ENCODE data around the gene DYNC1I1. TPM values are rescaled to one million over a fixed set of nuclear protein-coding genes. Genes with fewer than 3 reads are reported as not detected.

Gene DYNC1I1
- total RNA-seq, 1 experiment from 2014 or later = 3.2 TPM

- H3K27me3 Mint-ChIP-seq (ENCODE audit: low read depth) = no peaks in the 10 kb centered on the region
- H2BK5ac ChIP-seq (ENCODE audit: insufficient read length, low read length) = no peak overlapping the region
- WGBS (ENCODE audit: extremely low coverage, insufficient read length, low lambda C conversion rate) = no CpG with 5 or more reads among the region's 3 CpGs
- no peak overlapping the region for H4K91ac ChIP-seq (ENCODE audit: insufficient read length, low read depth, low read length)
- H3K4me3 Mint-ChIP-seq = no peak overlapping the region
- H3K4me2 ChIP-seq (ENCODE audit: insufficient read depth, insufficient read length, low read length) = no peak overlapping the region
- H2BK15ac ChIP-seq (ENCODE audit: low read depth, low read length) = no peak overlapping the region
- H4K5ac ChIP-seq (ENCODE audit: insufficient read length, low read depth, low read length) = no peak overlapping the region
- H3K36me3 Mint-ChIP-seq (ENCODE audit: insufficient read depth in 1 of 3, low read depth in 3 of 3) = no peaks in the 10 kb centered on the region
- H2AK5ac ChIP-seq (ENCODE audit: insufficient read length, low read length) = no peak overlapping the region
- H3K9me3 ChIP-seq (ENCODE audit: control insufficient read depth, low read depth, low read length) = no peaks in the 10 kb centered on the region
- no peak overlapping the region for H4K8ac ChIP-seq (replicated peaks; ENCODE audit: insufficient read length, low read depth, low read length)
- H2BK12ac ChIP-seq (ENCODE audit: insufficient read length, low read depth, low read length) = no peak overlapping the region
- H3K4me1 Mint-ChIP-seq = peaks cover 2 to 4% of the 10 kb centered on the region in 2 experiments; a peak in 1 of 4 replicates
- H3K27ac Mint-ChIP-seq = no peak overlapping the region
- H3K18ac ChIP-seq (ENCODE audit: insufficient read length, low read depth, low read length) = no peak overlapping the region
- TF ChIP-seq CTCF (conservative IDR thresholded peaks at IDR 0.05) = no peak
- H3K23me2 ChIP-seq (ENCODE audit: insufficient read length, low read depth, low read length, poor library complexity, severe bottlenecking) = no peaks in the 10 kb centered on the region
- no peaks in the 10 kb centered on the region for H3K9me3 Mint-ChIP-seq
- H3K79me2 ChIP-seq (ENCODE audit: insufficient read depth, low read length) = no peaks in the 10 kb centered on the region
- H3K56ac ChIP-seq (ENCODE audit: insufficient read length, low read depth, low read length) = no peak overlapping the region
- no peak overlapping the region for H3K9ac ChIP-seq (ENCODE audit: extremely low read depth, insufficient read length, low read length)
- no peak overlapping the region for H3K14ac ChIP-seq (ENCODE audit: insufficient read depth, low read length)
- no peak for DNase-seq
- no peaks in the 10 kb centered on the region for H3K4me1 ChIP-seq (ENCODE audit: insufficient read depth, low read length)
- H3K27ac ChIP-seq (ENCODE audit: insufficient read length, low read depth, low read length) = no peak overlapping the region
- no peaks in the 10 kb centered on the region for H4K20me1 ChIP-seq (ENCODE audit: control insufficient read depth, insufficient read depth, insufficient read length)
- H2AFZ ChIP-seq (ENCODE audit: low read length) = no peak overlapping the region
- no peaks in the 10 kb centered on the region for H3K79me1 ChIP-seq (ENCODE audit: insufficient read depth, low read depth, low read length, poor library complexity, severe bottlenecking)
- H3K4ac ChIP-seq (ENCODE audit: low read depth, low read length) = no peak overlapping the region
- H3K23ac ChIP-seq (ENCODE audit: insufficient read length, low read depth, low read length) = no peak overlapping the region
- no peak overlapping the region for H2BK120ac ChIP-seq (ENCODE audit: low read depth, low read length, poor library complexity, severe bottlenecking)
- H3K27me3 ChIP-seq (ENCODE audit: insufficient read depth, low read length) = no peaks in the 10 kb centered on the region
- no peak overlapping the region for H2BK20ac ChIP-seq (ENCODE audit: low read depth, low read length, poor library complexity, severe bottlenecking)
- no peak overlapping the region for H3T11ph ChIP-seq (ENCODE audit: low read length)
Measured at GRCh38 chr7:95758187-95758586, 14.2 kb upstream of the DYNC1I1 start.
